ENCODE results near the gene C14orf132.

The C14orf132 gene

DNA sequence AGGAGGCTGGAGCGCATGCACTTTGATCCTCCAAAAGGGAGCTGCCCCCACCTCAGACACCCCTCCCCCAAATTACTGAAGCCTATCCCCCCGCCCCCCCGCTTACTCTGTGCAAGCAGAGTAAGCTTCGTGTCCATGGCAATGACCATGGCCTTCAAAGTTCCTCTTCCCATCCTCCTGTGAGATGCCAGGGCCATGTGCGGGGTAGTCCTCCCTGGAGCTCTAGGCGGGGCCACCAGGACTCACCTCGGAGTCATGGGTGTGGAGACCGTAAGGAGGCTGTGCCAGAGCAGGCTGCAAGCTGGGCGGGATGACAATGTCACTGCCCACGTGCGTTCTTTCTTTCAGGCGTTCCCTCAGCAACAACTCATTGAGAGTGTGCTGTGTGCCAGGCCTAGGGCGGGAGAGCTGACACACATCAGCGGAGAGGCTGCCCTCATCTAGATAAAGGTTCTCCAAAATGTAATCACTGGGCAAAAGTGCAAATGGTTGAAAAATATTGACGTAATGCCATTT, 66.8 kb downstream of the C14orf132 start:
- H3K27ac ChIP-seq (ENCODE audit: low read length): no peak overlapping the region
- no peaks in the 10 kb centered on the region for H3K36me3 ChIP-seq (ENCODE audit: control insufficient read depth, insufficient read depth, low read length)
- no peaks in the 10 kb centered on the region for H3K27me3 ChIP-seq (ENCODE audit: control insufficient read depth, insufficient read depth, low read length)
- WGBS (ENCODE audit: insufficient coverage, insufficient read length): no CpG with 5 or more reads among the region's 15 CpGs
- H3K4me3 ChIP-seq (ENCODE audit: low read length): no peak overlapping the region
- no peak for DNase-seq (ENCODE audit: low read depth, low spot score)
- H3K4me1 ChIP-seq (ENCODE audit: control insufficient read depth, insufficient read depth, low read length): no peaks in the 10 kb centered on the region
- H3K9me3 ChIP-seq (ENCODE audit: control insufficient read depth, insufficient read depth, low read length): no peaks in the 10 kb centered on the region

DNA sequence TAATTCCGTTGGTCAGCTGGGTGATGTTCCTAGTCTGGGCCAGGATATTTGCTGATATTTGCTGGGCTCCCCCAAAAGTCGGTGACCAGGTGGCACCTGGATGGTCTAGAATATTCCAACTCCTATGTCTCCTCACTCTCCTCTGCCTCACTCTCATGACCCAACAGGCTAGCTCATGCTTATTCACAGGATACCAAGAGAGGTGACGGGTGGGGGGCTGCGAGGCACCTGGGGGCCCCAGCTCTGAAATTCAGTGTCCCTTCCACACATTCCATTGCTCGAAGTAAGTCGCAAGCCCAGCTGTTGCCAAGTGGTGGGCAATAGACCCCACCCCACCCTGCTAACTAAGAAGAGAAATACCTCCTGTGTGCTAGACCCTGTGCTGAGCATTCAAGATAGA, 67.7 kb downstream of the C14orf132 start:
- DNase-seq (ENCODE audit: low read depth, low spot score): no peak
- Histone ChIP-seq H3K36me3 (ENCODE audit: control insufficient read depth, insufficient read depth, low read length) (no peaks in the 10 kb centered on the region), H3K27ac (ENCODE audit: low read length) (no peak overlapping the region), H3K9me3 (ENCODE audit: control insufficient read depth, insufficient read depth, low read length) (no peaks in the 10 kb centered on the region), H3K4me1 (ENCODE audit: control insufficient read depth, insufficient read depth, low read length) (no peaks in the 10 kb centered on the region), H3K4me3 (ENCODE audit: low read length) (no peak overlapping the region), H3K27me3 (ENCODE audit: control insufficient read depth, insufficient read depth, low read length) (no peaks in the 10 kb centered on the region)
- WGBS (ENCODE audit: insufficient coverage, insufficient read length): no CpG with 5 or more reads among the region's 6 CpGs

GRCh38 chr14:96108061-96108795, 69.1 kb downstream of the C14orf132 start:
- no peak for DNase-seq (ENCODE audit: low read depth, low spot score)
- Histone ChIP-seq H3K27me3 (ENCODE audit: control insufficient read depth, insufficient read depth, low read length) (no peaks in the 10 kb centered on the region), H3K27ac (ENCODE audit: low read length) (no peak overlapping the region), H3K4me3 (ENCODE audit: low read length) (no peak overlapping the region), H3K4me1 (ENCODE audit: control insufficient read depth, insufficient read depth, low read length) (no peaks in the 10 kb centered on the region), H3K36me3 (ENCODE audit: control insufficient read depth, insufficient read depth, low read length) (no peaks in the 10 kb centered on the region), H3K9me3 (ENCODE audit: control insufficient read depth, insufficient read depth, low read length) (no peaks in the 10 kb centered on the region)
- no CpG with 5 or more reads among the region's 5 CpGs for WGBS (ENCODE audit: insufficient coverage, insufficient read length)

GRCh38 chr14:96108911-96109310, 69.7 kb downstream of the C14orf132 start:
- Histone ChIP-seq H3K4me3 (ENCODE audit: low read length) (no peak overlapping the region), H3K27me3 (ENCODE audit: control insufficient read depth, insufficient read depth, low read length) (no peaks in the 10 kb centered on the region), H3K36me3 (ENCODE audit: control insufficient read depth, insufficient read depth, low read length) (no peaks in the 10 kb centered on the region), H3K4me1 (ENCODE audit: control insufficient read depth, insufficient read depth, low read length) (no peaks in the 10 kb centered on the region), H3K27ac (ENCODE audit: low read length) (no peak overlapping the region), H3K9me3 (ENCODE audit: control insufficient read depth, insufficient read depth, low read length) (no peaks in the 10 kb centered on the region)
- no CpG with 5 or more reads among the region's 10 CpGs for WGBS (ENCODE audit: insufficient coverage, insufficient read length)
- no peak for DNase-seq (ENCODE audit: low read depth, low spot score)

DNA sequence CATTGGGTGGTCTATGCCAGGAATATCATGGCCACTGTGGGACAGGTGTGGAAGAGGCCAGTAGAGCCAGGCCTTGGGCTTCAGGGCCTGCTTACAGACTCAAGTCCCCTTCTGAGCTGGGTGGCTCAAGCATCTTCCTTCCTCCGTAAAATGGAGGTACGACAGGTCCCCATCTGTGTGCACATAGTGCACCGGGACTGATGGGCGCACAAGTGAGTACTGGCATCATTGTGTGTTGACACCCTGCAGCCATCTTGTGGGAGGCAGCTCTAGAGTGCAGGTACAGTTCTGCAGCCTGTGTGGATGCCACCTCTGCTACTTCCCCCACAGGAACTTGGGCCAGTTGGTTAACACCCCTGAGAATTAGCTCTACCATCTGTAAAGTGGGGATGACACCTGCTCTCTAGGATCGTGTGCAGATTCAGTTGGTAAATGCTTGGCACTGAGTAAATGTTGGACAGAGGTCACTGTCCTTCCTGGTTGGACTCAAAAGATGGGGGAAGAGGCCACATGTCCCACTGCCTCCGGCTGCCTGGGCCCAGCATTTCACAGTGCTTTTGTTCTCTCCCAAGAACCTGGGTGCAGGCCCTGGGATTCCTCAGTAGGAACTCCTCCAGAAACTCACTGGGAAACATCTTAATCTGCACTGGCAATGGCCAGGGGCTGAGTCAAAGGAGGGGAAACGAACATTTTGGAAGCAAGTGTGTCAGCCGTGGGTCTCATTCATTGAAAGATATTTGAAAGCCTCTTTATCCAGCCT, 70.6 kb downstream of the C14orf132 start:
- DNase-seq (ENCODE audit: low read depth, low spot score): no peak
- H3K36me3 ChIP-seq (ENCODE audit: control insufficient read depth, insufficient read depth, low read length): no peaks in the 10 kb centered on the region
- H3K4me1 ChIP-seq (ENCODE audit: control insufficient read depth, insufficient read depth, low read length): no peaks in the 10 kb centered on the region
- WGBS (ENCODE audit: insufficient coverage, insufficient read length): no CpG with 5 or more reads among the region's 8 CpGs
- no peak overlapping the region for H3K27ac ChIP-seq (ENCODE audit: low read length)
- H3K4me3 ChIP-seq (ENCODE audit: low read length): no peak overlapping the region
- no peaks in the 10 kb centered on the region for H3K27me3 ChIP-seq (ENCODE audit: control insufficient read depth, insufficient read depth, low read length)
- H3K9me3 ChIP-seq (ENCODE audit: control insufficient read depth, insufficient read depth, low read length): no peaks in the 10 kb centered on the region

- no CpG with 5 or more reads among the region's 3 CpGs for WGBS (ENCODE audit: insufficient coverage, insufficient read length)
- no peaks in the 10 kb centered on the region; the same call in 1 of the 2 replicates for H3K9me3 ChIP-seq (ENCODE audit: control insufficient read depth, insufficient read depth, low read length)
- H3K4me1 ChIP-seq (ENCODE audit: control insufficient read depth, insufficient read depth, low read length): no peaks in the 10 kb centered on the region
- H3K27me3 ChIP-seq (ENCODE audit: control insufficient read depth, insufficient read depth, low read length): no peaks in the 10 kb centered on the region
- H3K27ac ChIP-seq (ENCODE audit: low read length): no peak overlapping the region
- H3K36me3 ChIP-seq (ENCODE audit: control insufficient read depth, insufficient read depth, low read length): no peaks in the 10 kb centered on the region
- no peak for DNase-seq (ENCODE audit: low read depth, low spot score)
- H3K4me3 ChIP-seq (ENCODE audit: low read length): no peak overlapping the region
These were observed 72.9 kb downstream of the C14orf132 start for GRCh38 chr14:96112032-96112431.

- Histone ChIP-seq H3K27ac (ENCODE audit: low read length) (no peak overlapping the region), H3K27me3 (ENCODE audit: control insufficient read depth, insufficient read depth, low read length) (no peaks in the 10 kb centered on the region)
These were observed 74.8 kb downstream of the C14orf132 start for GRCh38 chr14:96114002-96114401.

DNA sequence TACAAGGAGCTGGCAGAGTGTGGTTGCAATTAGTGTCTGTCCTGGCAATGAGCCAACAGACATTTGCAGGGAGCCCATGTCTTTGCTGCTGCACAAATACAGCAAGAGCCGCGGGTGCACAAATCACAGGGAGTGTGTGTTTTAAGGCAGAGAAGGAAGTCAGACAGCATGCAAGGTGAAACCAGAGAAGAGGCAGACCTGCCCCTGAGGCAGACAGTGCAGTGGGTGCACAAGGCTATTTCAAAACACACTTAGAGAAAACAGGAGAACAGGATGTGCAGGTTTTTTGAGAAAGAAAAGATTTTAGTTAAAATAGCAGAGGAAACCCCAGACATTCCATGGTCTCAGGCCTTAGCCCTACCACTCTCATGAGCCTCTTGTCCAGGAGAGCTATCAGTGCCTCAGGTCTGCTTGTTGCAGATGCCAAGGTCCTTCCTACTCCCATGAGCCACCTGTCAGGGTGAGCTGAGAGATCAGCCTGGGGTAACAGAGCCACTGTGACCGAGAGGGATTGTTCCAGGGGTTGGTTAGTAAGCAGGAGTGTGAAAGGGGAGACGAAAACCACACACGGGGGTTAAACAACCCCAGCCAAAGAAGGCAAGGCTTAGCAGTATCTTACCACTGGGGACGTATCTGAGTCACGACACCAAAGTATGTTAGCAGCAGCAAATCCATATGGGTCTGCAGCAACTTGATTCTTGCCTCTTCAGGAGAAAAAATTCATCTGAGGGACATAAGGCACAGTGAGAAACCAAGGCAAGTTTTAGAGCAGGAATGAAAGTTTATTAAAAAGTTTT, 78.1 kb downstream of the C14orf132 start:
- Histone ChIP-seq H3K9me3 (ENCODE audit: control insufficient read depth, insufficient read depth, low read length) (no peaks in the 10 kb centered on the region; the same call in 1 of the 2 replicates), H3K4me3 (ENCODE audit: low read length) (no peak overlapping the region), H3K27me3 (ENCODE audit: control insufficient read depth, insufficient read depth, low read length) (no peaks in the 10 kb centered on the region), H3K36me3 (ENCODE audit: control insufficient read depth, insufficient read depth, low read length) (no peaks in the 10 kb centered on the region), H3K4me1 (ENCODE audit: control insufficient read depth, insufficient read depth, low read length) (no peaks in the 10 kb centered on the region), H3K27ac (ENCODE audit: low read length) (no peak overlapping the region)
- no peak for DNase-seq (ENCODE audit: low read depth, low spot score)
- WGBS (ENCODE audit: insufficient coverage, insufficient read length): no CpG with 5 or more reads among the region's 7 CpGs

More at GRCh38 chr14:96114002-96114401, 74.8 kb downstream of the C14orf132 start:
- Histone ChIP-seq H3K4me3 (ENCODE audit: low read length) (no peak overlapping the region), H3K9me3 (ENCODE audit: control insufficient read depth, insufficient read depth, low read length) (no peaks in the 10 kb centered on the region; the same call in 1 of the 2 replicates), H3K36me3 (ENCODE audit: control insufficient read depth, insufficient read depth, low read length) (no peaks in the 10 kb centered on the region), H3K4me1 (ENCODE audit: control insufficient read depth, insufficient read depth, low read length) (no peaks in the 10 kb centered on the region)
- DNase-seq (ENCODE audit: low read depth, low spot score): no peak

GRCh38 chr14:96117960-96118359, 78.8 kb downstream of the C14orf132 start:
- H3K9me3 ChIP-seq (ENCODE audit: control insufficient read depth, insufficient read depth, low read length): no peaks in the 10 kb centered on the region; the same call in 1 of the 2 replicates
- H3K27ac ChIP-seq (ENCODE audit: low read length): no peak overlapping the region
- no peaks in the 10 kb centered on the region for H3K4me1 ChIP-seq (ENCODE audit: control insufficient read depth, insufficient read depth, low read length)
- WGBS (ENCODE audit: insufficient coverage, insufficient read length): no CpG with 5 or more reads among the region's 6 CpGs
- no peak for DNase-seq (ENCODE audit: low read depth, low spot score)
- H3K36me3 ChIP-seq (ENCODE audit: control insufficient read depth, insufficient read depth, low read length): no peaks in the 10 kb centered on the region
- no peaks in the 10 kb centered on the region for H3K27me3 ChIP-seq (ENCODE audit: control insufficient read depth, insufficient read depth, low read length)
- no peak overlapping the region for H3K4me3 ChIP-seq (ENCODE audit: low read length)

DNA sequence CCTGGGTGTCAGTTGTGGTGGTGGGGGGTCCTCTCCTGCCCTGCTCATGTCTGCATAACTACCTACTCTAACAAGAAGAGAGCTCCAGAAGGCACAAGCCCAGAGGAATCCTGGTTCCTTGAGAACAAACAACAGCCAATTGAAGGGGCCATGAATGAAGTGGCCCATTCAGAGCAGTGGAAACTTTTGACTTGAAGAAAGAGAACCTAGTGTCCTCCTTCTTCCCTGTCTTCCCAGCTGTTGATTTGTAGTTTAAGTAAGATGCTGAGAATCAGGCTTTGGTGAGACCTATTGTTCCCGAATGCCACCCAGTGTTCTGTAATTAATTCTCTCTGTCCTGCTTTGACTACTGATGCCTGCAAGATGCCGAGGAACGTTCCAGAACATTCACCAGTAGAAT, 79.2 kb downstream of the C14orf132 start:
- no peaks in the 10 kb centered on the region for H3K27me3 ChIP-seq (ENCODE audit: control insufficient read depth, insufficient read depth, low read length)
- WGBS (ENCODE audit: insufficient coverage, insufficient read length): no CpG with 5 or more reads among the region's 3 CpGs
- DNase-seq (ENCODE audit: low read depth, low spot score): no peak
- H3K9me3 ChIP-seq (ENCODE audit: control insufficient read depth, insufficient read depth, low read length): no peaks in the 10 kb centered on the region; the same call in 1 of the 2 replicates
- H3K4me3 ChIP-seq (ENCODE audit: low read length): no peak overlapping the region
- H3K36me3 ChIP-seq (ENCODE audit: control insufficient read depth, insufficient read depth, low read length): no peaks in the 10 kb centered on the region
- H3K27ac ChIP-seq (ENCODE audit: low read length): no peak overlapping the region
- no peaks in the 10 kb centered on the region for H3K4me1 ChIP-seq (ENCODE audit: control insufficient read depth, insufficient read depth, low read length)
